NCI-H128 (cell line): Measurements from ENCODE around the gene MST1R.
"Not testable (repeated sequence)": the region's sequence is repeated elsewhere in the genome, so short reads cannot be mapped to it uniquely, and the experiment has no call there.

Experiments
- DNase-seq: peaks from one replicate; lab custom pipeline; 2025; ENCODE audit not compliant: unreplicated experiment; lab: John Stamatoyannopoulos, UW

The MST1R gene

DNA sequence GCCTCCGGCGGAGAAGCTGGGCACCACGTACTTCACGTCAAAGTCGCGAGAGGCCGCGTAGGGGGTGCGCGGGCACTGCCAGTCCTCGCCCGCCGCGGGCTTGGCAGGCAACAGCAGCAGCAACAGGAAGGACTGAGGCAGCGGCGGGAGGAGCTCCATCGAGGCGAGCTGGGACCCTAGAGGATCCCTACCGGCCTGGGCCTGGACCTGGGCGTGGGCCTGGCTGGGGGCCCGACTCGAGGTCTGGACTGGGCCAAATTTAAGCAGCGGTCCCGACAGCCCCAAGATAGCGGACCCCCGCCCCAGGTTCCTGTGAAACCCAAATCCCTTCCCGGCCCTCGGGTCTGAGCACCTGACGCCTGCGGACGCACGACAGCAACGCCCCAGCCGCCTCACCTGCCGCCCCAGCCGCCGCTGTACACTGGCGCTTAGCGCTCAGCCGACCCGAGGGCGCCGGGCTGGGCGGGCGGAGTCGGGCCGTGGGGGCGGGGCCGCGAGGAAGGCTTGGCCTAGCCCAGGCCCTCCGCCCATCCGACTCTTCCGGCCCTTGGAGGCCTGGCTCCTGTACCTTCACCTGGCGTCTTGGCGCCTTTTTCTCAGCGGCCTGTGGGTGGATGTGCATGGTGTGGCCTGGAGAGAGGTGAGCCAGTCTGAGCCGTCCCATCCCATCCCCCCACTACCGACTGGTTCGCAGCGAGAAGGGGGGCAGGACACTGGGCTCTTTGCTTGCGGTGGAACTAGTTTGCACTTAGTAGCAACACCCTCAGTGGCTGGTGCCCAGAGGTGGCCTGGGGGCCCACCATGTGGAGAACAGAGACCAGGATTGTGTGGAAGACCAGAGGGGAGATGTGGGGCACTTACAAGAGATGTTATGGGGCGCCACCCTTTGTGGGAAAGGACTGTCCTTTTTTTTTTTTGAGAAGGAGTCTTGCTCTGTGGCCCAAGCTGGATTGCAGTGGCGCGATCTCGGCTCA is at the start of gene MST1R:
Gene MST1R, minus strand, starts transcription at position 423 of the 974 bp plus-strand sequence. Its CDS starts 264 bp downstream, at position 159.
- no peak for DNase-seq

DNA sequence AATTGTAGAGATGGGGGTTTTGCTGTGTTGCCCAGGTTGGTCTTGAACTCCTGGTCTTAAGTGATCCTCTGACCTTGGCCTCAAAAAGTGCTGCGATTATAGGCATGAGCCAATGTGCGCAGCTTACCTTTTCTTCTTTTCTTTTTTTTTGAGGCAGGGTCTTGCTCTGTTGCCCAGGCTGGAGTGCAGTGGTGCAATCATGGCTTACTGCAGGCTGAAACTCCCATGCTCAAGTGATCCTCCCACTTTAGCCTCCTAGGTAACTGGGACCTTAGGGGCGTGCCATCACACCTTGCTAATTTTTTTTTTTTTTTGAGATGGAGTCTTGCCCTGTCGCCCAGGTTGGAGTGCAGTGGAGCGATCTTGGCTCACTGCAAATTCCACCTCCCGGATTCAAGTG is 49.3 kb upstream of the MST1R start:
- no peak for DNase-seq

DNA sequence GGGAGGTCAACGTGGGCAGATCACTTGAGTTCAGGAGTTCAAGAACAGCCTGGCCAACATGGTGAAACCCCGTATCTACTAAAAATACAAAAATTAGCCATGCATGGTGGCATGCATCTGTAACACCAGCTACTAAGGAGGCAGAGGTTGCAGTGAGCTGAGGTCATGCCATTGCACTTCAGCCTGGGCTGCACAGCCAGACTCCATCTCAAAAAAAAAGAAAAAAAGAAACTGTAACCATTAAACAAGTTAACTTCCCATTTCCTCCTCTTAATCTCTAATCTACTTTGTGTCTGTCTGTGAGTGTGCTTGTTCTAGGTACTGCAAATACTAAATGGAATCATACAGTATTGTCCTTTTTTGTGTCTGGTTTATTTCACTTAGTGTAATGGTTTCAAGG is 39.0 kb upstream of the MST1R start:
- DNase-seq: no peak

DNA sequence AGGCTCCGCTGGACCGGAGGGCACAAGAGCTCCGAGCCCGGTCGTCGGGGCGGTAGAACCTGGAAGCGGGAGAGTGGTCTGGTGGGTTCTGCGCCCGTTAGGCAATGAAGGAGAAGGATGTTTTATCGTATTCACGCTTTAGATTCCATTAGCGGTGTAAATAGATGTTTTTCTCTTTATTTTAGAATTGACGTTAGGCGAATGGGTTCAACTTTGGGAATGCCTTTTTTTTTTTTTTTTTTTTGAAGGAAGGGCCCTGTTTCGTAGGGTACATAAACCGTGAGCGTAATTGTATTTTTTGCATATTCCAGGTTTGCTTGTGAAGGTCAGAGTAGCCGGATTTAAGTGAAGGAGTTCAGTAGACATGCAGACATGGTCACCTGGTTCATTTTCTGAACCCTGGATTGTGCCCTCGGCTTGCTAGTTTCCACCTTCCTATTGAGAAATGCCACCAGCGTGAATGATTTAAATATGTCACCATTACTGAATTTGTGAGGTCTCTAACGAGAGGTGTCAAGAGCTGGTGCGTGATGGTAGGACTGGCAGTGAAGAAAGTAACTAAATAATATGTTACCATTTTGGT is 37.1 kb upstream of the MST1R start:
- no peak for DNase-seq

DNA sequence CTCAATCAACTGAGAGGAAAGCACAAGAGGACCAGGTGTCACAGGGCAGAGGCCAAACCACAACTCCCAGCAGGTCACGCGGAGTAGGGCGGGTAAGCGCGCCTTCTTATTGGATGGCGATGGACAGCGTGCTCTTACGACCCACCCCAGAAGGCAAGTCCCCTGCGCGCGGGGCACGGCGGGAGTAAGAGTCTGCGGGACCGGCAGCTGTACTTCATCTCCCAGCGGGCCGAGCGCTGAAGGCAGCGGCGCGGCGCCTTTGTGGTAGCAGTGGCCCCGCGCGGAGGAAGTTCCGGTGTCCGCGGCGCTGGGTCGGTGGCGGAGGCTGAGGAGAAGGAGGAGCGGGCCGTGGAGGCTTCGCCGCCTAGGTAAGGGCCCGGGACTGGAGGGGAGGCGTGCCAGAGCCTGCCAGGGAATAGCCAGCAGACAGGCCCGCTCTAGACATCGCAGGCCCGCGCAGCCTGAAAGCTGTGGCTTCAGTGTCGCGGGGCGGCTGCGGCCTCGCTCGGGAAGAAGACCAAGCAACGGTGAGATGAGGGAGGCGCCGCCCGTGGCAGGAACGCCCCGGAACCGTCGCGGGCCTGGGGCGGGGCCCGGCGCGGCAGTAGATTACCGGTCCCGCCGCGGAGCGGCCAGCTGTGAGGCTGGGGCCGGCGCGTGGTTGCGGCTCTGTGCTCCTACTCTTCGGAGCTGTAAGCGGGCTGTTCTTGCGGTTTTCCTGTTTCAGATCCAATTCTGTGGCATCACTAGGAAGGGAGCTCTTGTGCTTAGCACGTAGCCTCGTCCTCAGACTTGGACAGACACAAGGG is 36.4 kb upstream of the MST1R start, which contains the start of gene RBM6:
Gene RBM6, plus strand, starts transcription at position 293 of the 809 bp plus-strand sequence. CDS start 22,492 bp downstream, outside the sequence.
- peak; percentile 83 for DNase-seq

DNA sequence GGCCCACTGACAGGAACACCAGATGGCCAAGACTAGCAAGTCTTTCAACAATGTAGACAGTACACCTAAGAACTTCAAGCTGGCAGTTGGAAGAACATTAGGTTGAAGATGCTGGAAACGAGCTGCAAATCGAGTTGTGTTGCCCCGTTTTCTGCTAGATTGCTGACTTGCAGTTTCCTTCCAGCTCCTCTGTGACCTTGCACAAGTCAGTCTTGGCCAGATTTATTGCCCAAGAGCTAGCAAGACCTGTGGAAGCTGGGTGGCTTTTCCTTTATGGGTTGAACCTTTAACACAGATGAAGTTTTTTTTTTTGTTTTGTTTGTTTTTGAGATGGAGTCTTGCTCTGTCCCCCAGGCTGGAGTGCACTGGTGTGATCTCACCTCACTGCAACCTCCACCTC is 33.4 kb upstream of the MST1R start:
- DNase-seq: no peak

DNA sequence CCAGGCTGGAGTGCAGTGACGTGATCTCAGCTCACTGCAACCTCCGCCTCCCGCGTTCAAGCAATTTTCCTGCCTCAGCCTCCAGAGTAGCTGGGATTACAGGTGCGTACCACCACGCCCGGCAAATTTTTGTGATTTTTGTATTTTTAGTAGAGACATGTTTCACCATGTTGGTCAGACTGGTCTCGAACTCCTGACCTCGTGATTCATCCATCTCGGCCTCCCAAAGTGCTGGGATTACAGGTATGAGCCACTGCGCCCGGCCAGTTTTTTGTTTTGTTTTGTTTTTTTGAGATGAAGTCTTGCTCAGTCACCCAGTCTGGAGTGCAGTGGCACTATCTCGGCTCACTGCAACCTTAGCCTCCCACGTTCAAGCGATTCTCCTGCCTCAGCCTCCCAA is 28.6 kb upstream of the MST1R start:
- not testable (repeated sequence) for DNase-seq

DNA sequence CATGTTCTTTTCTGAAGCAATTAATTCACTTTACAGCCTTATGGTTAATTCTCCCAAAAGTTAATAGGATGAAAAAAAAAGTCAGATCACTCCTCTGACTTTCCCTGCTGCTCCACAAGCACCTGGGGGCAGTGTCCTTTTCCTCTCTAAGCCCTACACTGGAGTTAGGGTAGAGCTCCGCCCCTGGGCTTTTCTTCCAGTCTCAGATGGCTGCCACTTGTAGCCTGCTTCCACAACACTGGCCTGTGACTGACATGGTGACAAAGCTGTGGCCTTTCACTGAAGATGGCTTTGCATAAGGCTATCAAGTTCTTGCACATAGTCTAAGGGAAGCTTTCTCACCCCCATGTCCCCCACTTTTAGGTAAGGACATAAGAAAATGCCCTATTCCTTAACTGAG is 27.2 kb upstream of the MST1R start:
- DNase-seq: no peak

DNA sequence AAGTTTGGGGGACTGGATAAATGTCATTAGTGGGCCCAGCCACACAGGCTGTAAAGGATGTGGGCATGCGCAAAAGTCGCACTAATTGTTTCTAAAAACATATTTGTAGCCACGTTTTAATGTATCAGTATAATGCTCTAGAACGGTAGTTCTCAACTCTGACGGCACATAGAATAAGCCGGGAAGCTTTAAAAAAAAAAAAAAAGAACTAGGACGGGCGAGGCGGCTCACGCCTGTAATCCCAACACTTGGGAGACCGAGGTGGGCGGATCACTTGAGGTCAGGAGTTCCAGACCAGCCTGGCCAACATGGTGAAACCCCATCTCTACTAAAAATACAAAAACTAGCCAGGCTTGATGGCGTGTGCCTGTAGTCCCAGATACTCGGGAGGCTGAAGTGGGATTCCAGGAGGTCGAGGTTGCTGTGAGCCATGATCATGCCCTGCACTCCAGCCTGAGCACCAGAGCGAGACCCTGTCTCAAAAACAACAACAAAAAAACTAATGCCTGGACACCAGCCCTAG is 26.6 kb upstream of the MST1R start:
- no peak for DNase-seq

DNA sequence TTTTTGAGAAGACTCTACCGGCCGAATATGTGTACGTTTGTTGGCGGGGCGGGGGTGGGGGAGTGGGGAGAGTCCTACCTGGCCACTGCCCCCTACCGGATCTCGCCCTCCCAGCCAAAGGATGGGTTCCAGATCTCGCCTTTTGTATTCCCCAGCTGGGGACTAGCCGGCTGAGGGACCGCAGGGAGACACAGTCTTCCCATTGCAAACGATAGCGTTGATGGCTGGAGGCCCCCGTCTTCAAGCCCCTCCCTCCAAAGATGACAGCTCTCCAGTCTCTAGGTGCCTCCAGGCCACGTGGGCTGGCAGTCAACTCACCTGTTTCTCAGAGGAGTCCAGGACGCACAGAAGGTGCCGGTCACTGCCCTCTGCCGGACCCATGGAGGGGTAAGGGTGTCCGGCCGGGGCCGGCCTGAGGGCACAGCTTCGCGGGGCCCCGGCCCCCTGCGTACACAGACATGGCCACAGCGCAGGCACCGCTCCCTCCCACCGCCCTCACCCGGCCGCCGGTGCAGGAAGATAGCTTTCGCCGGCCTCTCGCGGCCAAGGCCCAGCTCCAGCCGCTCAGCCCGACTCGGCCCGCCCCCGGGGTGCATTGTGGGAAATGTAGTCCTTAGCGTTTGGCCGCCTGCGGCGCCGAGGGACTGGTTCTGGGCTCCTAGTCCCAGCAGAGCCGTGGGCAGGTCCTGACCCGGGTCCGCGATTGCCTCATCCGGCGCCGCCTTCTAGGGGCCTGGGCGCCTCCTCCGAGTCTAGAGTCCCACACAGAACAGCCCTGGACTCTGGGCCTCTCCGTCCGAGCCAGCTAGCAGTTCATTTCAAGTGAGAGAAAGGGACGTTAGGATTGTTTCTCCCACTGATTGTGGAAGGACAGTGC is 25.9 kb upstream of the MST1R start, which contains the start of gene MON1A:
Gene MON1A, minus strand, starts transcription at position 521 of the 877 bp plus-strand sequence. CDS start 16,465 bp downstream, outside the sequence.
- peak; percentile 55 for DNase-seq

DNA sequence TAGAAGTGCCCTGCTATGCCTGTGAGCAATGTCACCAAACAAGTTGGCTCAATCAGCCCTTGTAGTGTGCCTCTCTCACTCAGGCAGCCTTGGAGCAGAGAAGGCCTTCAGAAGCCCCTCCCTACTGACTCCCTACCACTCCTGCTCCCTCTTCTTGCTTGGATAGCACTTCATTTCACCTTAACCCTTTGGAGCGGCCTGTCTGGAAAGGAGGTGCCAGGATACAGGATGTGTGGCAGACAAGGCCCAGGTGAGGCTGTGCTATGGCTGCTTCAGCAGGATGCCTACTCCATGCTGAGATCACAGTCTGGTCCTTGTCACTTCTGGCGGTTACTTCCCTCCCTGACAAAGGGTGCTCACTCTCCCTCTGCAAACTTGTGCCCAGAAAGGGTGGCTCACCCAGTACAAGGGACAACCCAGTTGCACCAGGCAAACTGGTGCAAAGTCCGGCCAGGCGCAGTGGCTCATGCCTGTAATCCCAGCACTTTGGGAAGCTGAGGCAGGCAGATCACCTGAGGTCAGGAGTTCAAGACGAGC is 24.9 kb upstream of the MST1R start:
- no peak for DNase-seq

DNA sequence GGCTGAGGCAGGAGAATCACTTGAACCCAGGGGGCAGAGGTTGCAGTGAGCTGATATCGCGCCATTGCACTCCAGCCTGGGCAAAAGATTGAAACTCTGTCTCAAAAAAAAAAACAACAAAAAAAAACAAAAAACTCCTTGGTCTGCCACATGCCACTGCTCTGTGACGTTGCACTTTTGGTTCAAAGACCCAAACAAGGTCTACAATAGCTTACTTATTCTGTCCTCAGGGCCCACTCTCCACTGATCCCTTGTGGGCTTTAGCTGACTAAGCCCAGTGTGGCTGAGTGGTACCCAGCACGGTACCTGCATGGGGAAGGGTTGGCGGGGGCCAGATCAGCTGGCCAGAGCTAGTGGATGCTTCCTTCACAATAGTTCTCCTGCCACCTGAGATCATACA is 24.1 kb upstream of the MST1R start:
- DNase-seq: no peak

DNA sequence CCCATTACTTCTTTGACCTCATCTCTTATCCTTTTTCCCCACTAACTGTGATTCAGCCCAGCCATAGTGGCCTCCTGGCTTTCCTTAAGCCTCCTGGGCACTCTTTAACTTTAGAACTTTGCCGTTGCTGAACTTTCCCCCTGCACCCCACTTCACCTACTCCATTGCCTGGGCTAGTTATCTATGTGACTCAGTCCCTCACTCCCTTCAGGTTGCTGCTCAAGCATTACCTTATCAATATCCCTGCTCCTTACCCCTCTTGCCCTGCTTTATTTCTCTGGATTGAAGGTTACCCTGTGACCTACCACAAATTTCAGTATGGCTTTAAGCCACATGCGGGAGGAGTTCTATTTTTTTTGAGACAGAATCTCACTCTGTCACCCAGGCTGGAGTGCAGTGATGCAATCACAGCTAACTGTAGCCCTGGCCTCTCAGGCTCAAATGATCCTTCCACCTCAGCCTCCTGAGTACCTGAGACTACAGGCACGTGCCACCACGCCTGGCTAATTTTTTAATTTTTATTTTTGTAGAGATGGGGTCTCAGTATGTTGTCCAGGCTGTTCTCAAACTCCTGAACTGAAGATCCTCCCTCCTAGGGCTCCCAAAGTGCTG is 22.6 kb upstream of the MST1R start:
- DNase-seq: no peak

DNA sequence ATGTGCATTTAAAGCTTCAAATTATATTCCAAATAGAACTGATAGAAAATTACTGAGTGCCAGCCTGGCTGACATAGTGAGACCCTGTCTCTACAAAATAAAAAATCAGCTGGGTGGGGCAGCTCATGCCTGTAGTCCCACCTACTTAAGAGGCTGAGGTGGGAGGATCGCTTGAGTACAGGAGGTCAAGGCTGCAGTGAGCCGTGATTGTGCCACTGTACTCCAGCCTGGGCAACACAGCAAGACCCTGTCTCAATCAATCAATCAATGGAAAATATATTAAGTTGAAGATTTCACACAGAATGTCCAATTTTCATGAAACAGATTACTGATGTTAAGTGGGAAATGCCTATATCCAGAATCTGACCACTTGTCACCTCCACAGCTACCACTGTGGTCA is 21.8 kb upstream of the MST1R start:
- no peak for DNase-seq

DNA sequence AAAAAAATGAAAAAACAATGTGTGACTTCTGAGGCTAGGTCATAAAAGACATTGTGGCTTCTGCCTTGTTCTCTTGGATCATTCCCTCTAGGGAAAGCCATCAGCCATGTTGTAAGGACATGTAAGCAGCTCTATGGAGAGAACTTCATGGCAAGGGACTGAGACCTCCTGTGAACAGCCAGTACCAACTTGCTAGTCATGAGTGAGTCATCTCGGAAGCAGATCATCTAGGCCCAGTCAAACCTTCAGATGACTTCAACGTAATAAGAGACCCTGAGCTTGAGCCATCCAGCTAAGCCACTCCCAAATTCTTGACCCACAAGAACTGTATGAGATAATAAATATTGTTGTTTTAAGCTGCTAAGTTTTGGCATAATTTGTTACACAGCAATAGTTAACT is 21.0 kb upstream of the MST1R start:
- no peak for DNase-seq

DNA sequence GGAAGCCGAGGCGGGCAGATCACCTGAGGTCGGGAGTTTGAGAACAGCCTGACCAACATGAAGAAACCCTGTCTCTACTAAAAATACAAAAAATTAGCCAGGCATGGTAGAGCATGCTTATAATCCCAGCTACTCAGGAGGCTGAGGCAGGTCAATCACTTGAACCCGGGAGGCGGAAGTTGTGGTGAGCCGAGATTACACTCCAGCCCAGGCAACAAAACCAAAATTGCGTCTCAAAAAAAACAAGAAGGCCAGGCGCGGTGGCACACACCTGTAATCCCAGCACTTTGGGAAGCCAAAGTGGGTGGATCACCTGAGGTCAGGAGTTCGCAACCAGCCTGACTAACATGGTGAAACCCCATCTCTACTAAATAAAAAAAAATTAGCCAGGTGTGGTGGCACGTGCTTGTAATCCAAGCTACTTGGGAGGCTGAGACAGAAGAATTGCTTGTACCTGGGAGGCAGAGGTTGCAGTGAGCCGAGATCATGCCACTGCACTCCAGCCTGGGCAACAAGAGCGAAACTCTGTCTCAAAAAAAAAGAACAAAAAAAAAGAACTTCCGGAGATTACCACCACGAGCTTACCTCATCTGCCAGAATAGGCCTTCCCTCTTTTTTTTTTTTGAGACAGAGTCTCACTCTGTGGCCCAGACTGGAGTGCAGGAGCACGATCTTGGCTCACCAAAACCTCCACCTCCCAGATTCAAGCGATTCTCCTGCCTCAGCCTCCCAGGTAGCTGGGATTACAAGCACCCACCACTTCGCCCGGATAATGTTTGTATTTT is 14.3 kb upstream of the MST1R start:
- not testable (repeated sequence) for DNase-seq

DNA sequence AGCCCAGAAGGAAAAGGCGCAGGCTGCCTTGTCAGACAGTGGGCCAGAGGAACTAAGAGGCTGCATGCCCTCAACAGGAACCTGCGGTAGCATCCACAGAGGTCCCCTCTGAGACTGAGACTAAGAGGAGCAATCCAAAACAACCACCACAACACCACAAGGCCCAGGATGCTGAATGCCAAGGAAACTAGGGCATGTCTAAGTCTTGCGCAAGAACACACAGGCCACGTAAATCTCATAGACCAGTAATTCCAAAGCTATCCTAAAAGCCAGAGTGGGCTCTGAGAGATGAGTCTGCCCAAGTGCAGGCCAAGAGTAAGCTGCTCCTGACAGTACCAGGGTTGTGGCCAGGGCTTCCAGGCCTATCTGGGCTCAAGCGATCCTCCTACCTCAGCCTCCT is 13.0 kb upstream of the MST1R start:
- no peak for DNase-seq

DNA sequence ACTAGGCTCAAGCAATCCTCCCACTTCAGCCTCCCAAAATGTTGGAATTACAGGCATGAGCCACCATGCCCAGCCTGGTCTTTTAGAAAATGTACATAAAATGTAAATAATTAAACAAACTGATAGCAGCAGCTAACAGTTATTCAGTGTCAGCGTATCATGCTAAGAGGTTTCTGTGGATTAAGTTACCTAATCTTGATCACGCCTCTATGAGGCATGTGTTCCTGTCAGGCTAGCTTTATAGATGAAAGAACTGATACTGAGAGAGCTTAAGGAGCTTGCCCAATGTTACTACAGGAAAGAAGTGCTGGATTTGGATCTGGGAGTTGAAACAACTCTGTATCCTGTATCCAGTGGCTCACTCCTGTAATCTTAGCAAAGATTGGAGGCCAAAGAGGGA is 11.2 kb upstream of the MST1R start:
- no peak for DNase-seq

DNA sequence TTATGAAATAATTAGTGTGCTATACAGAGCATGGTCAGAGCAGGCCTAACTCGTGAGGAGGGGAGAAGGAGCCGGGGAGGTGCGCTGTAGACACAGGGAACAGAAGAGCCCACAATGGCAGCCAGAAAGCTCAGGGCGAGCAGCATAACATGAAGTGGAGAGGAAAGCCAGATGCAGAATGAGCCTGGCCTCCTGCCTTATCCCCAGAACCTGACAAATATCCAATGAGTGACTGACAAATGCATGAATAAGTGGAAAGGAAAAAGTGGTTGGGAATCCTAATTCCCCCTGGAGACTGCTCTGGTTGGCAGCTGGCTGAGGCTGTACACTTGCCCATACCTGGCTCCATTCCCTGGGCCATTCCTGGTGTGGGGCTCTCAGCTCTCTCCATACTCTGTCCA is 9.2 kb upstream of the MST1R start:
- DNase-seq: no peak
